Measurements from ENCODE around the gene CTNND2.
A peak's percentile ranks its signal among the peaks of the same experiment; 100 is the strongest.
"Not testable (repeated sequence)": the region's sequence is repeated elsewhere in the genome, so short reads cannot be mapped to it uniquely, and the experiment has no call there.

The CTNND2 gene

GRCh38 chr5:11620172-11620571, 284.1 kb downstream of the CTNND2 start:
- TF ChIP-seq JUND (IDR thresholded peaks at IDR 0.05; ENCODE audit: low read depth) = no peak
- no peak for DNase-seq (ENCODE audit: low read depth in 1 of 2, low spot score in 1 of 2)
- in situ Hi-C loops (cut with HindIII; ENCODE audit: low pct_unique_long_range_greater_than_20kb, low sequenced_read_pairs) = no loop called here

DNA sequence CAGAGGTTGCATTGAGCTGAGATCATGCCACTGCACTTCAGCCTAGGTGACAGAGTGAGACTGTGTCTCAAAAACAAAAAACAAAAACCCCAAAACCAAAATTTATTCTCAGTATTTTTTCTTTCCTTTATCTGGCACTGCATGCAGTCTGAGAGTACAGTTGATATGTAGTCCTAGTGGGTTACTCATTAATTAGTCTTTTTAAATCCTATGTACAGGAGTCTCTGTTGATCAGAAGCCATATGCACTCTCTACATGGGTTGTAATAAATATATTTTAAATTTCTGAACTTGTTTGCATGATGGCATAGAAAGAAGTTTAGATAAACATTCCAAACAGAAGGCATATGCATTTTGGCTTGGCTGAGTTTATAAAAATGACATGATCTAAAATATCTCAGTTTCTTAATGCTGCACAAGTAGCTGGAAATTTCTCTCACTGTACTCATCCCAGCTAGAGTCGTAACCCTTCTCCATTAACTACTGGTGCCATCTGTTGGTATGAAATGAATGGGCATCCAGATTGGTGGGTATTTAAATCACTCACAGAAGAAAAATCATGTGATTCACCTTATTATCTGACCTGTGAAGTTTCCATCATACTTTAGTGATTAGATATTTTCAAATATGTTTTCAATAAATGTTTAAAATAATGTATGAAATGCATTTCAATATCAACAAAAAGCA, 284.8 kb downstream of the CTNND2 start:
- DNase-seq (ENCODE audit: low read depth in 1 of 2, low spot score in 1 of 2) = peak in 1 of 2 experiments; percentile 24
- no peak for TF ChIP-seq JUND (IDR thresholded peaks at IDR 0.05; ENCODE audit: low read depth)
- in situ Hi-C loops (cut with HindIII; ENCODE audit: low pct_unique_long_range_greater_than_20kb, low sequenced_read_pairs) = no loop called here

- in situ Hi-C loops (cut with HindIII; ENCODE audit: low pct_unique_long_range_greater_than_20kb, low sequenced_read_pairs) = no loop called here
- TF ChIP-seq JUND (IDR thresholded peaks at IDR 0.05; ENCODE audit: low read depth) = no peak
- DNase-seq (ENCODE audit: low read depth in 1 of 2, low spot score in 1 of 2) = no peak
These were observed 287.2 kb downstream of the CTNND2 start for GRCh38 chr5:11617080-11617479.

GRCh38 chr5:11616624-11617023, 287.6 kb downstream of the CTNND2 start:
- DNase-seq (ENCODE audit: low read depth in 1 of 2, low spot score in 1 of 2); in situ Hi-C loops (cut with HindIII; ENCODE audit: low pct_unique_long_range_greater_than_20kb, low sequenced_read_pairs): not testable (repeated sequence)

DNA sequence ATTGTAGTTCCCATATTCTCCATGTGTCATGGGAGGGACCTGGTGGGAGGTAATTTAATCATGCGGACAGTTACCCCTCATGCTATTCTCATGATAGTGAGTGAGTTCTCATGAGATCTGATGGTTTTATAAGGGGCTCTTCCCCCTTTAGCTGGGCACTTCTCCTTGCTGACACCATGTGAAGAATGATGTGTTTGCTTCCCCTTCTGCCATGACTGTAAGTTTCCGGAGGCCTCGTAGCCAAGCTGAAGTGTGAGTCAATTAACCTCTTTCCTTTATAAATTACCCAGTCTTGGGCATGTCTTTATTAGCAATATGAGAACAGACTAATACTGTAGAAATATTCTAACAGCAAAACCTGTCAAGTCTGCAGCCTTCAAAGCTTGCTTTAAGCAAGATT, 293.2 kb downstream of the CTNND2 start:
- in situ Hi-C loops (cut with HindIII; ENCODE audit: low pct_unique_long_range_greater_than_20kb, low sequenced_read_pairs) = no loop called here
- no peak for TF ChIP-seq JUND (IDR thresholded peaks at IDR 0.05; ENCODE audit: low read depth)
- DNase-seq (ENCODE audit: low read depth in 1 of 2, low spot score in 1 of 2) = no peak

GRCh38 chr5:11609570-11610303, 294.5 kb downstream of the CTNND2 start:
- in situ Hi-C loops (cut with HindIII; ENCODE audit: low pct_unique_long_range_greater_than_20kb, low sequenced_read_pairs) = no loop called here
- TF ChIP-seq JUND (IDR thresholded peaks at IDR 0.05; ENCODE audit: low read depth) = no peak
- DNase-seq (ENCODE audit: low read depth in 1 of 2, low spot score in 1 of 2) = no peak

DNA sequence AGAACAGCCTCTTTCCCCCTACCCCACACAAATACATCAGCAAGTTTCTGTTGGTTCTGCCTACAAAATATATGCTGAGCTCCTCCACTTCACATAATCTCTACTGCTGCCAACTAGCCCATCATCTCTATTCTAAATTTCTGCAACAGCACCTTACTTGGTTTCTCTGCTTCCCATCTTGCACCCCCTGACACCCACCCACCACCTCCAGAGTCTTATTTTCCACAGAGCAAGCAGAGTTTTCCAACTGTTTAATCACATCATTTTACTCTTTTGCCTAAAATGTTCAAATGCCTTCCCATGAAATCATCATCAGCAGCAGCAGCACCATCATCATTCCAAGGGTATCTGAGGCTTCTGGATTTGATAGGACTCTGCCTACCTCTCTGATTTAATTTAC, 295.7 kb downstream of the CTNND2 start:
- TF ChIP-seq JUND (IDR thresholded peaks at IDR 0.05; ENCODE audit: low read depth) = no peak
- DNase-seq (ENCODE audit: low read depth in 1 of 2, low spot score in 1 of 2) = no peak
- in situ Hi-C loops (cut with HindIII; ENCODE audit: low pct_unique_long_range_greater_than_20kb, low sequenced_read_pairs) = no loop called here

- TF ChIP-seq JUND (IDR thresholded peaks at IDR 0.05; ENCODE audit: low read depth) = no peak
- in situ Hi-C loops (cut with HindIII; ENCODE audit: low pct_unique_long_range_greater_than_20kb, low sequenced_read_pairs) = no loop called here
- DNase-seq (ENCODE audit: low read depth in 1 of 2, low spot score in 1 of 2) = no peak
These were observed 296.2 kb downstream of the CTNND2 start for GRCh38 chr5:11607944-11608483.

GRCh38 chr5:11602298-11602697, 301.9 kb downstream of the CTNND2 start:
- in situ Hi-C loops (cut with HindIII; ENCODE audit: low pct_unique_long_range_greater_than_20kb, low sequenced_read_pairs) = no loop called here
- no peak for TF ChIP-seq JUND (IDR thresholded peaks at IDR 0.05; ENCODE audit: low read depth)
- DNase-seq (ENCODE audit: low read depth in 1 of 2, low spot score in 1 of 2) = peak in 1 of 2 experiments; percentile 22

GRCh38 chr5:11599499-11599898, 304.7 kb downstream of the CTNND2 start:
- TF ChIP-seq JUND (IDR thresholded peaks at IDR 0.05; ENCODE audit: low read depth) = no peak

GRCh38 chr5:11596657-11597071, 307.6 kb downstream of the CTNND2 start:
- TF ChIP-seq JUND (IDR thresholded peaks at IDR 0.05; ENCODE audit: low read depth) = no peak
- in situ Hi-C loops (cut with HindIII; ENCODE audit: low pct_unique_long_range_greater_than_20kb, low sequenced_read_pairs) = no loop called here
- no peak for DNase-seq (ENCODE audit: low read depth in 1 of 2, low spot score in 1 of 2)

More at GRCh38 chr5:11599499-11599898, 304.7 kb downstream of the CTNND2 start:
- in situ Hi-C loops (cut with HindIII; ENCODE audit: low pct_unique_long_range_greater_than_20kb, low sequenced_read_pairs) = no loop called here
- DNase-seq (ENCODE audit: low read depth in 1 of 2, low spot score in 1 of 2) = no peak

GRCh38 chr5:11596185-11596584, 308.1 kb downstream of the CTNND2 start:
- no peak for DNase-seq (ENCODE audit: low read depth in 1 of 2, low spot score in 1 of 2)
- TF ChIP-seq JUND (IDR thresholded peaks at IDR 0.05; ENCODE audit: low read depth) = no peak
- in situ Hi-C loops (cut with HindIII; ENCODE audit: low pct_unique_long_range_greater_than_20kb, low sequenced_read_pairs) = no loop called here

DNA sequence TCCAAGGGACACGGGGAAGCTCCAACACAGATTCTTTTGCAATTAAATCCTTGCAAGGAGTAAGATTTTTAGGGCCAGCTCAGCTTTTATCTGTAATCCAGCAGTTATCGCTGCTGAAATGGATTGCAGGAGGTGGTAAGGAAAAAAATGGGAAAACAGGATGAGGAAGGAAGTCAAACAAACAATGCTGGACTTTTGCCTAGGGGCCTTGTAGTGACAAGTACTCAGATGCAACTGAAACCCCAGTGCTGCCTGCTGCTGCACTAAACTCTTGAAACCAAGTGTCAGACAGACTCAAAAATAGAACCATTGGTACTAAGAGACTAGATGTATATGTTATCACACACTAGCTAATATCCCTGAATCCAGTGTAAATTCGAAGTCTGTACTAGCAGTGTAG, 309.2 kb downstream of the CTNND2 start:
- in situ Hi-C loops (cut with HindIII; ENCODE audit: low pct_unique_long_range_greater_than_20kb, low sequenced_read_pairs) = no loop called here
- TF ChIP-seq JUND (IDR thresholded peaks at IDR 0.05; ENCODE audit: low read depth) = no peak
- DNase-seq (ENCODE audit: low read depth in 1 of 2, low spot score in 1 of 2) = no peak
